CD4-positive, alpha-beta T cell treated with Interleukin-21 for 1 hour (primary cell): ENCODE measurements around the gene CRAMP1.

Experiments used
- DNase-seq: peaks from one replicate; pipeline ENCODE4 v3.0.0-alpha.2; 2020

The CRAMP1 gene

GRCh38 chr16:1602285-1602684, 9.9 kb upstream of the CRAMP1 start:
- no peak for DNase-seq

GRCh38 chr16:1606774-1607173, 5.4 kb upstream of the CRAMP1 start:
- DNase-seq: no peak

GRCh38 chr16:1607971-1608370, 4.2 kb upstream of the CRAMP1 start:
- DNase-seq: no peak

- DNase-seq: peak; percentile 91
These were observed 1.9 kb upstream of the CRAMP1 start for GRCh38 chr16:1610071-1610898.

GRCh38 chr16:1610899-1611632, 1.1 kb upstream of the CRAMP1 start:
- no peak for DNase-seq

GRCh38 chr16:1613211-1613622, 1.1 kb downstream of the CRAMP1 start:
- no peak for DNase-seq

- no peak for DNase-seq
These were observed 1.7 kb downstream of the CRAMP1 start for GRCh38 chr16:1613728-1614455.

- peak; percentile 11 for DNase-seq
These were observed 2.4 kb downstream of the CRAMP1 start for GRCh38 chr16:1614456-1615102.

- no peak for DNase-seq
These were observed 3.6 kb downstream of the CRAMP1 start for GRCh38 chr16:1615761-1616160.

- DNase-seq: no peak
These were observed 7.8 kb downstream of the CRAMP1 start for GRCh38 chr16:1619976-1620375.

GRCh38 chr16:1620391-1620790, 8.2 kb downstream of the CRAMP1 start:
- DNase-seq: no peak

GRCh38 chr16:1621851-1622250, 9.7 kb downstream of the CRAMP1 start:
- DNase-seq: no peak

- DNase-seq: no peak
These were observed 14.2 kb downstream of the CRAMP1 start for GRCh38 chr16:1626327-1626726.

GRCh38 chr16:1626776-1627175, 14.6 kb downstream of the CRAMP1 start:
- DNase-seq: no peak

- DNase-seq: no peak
These were observed 18.5 kb downstream of the CRAMP1 start for GRCh38 chr16:1630450-1631213.

- DNase-seq: no peak
These were observed 19.1 kb downstream of the CRAMP1 start for GRCh38 chr16:1631230-1631629.

GRCh38 chr16:1631931-1632637, 19.9 kb downstream of the CRAMP1 start:
- DNase-seq: no peak

GRCh38 chr16:1632638-1632970, 20.4 kb downstream of the CRAMP1 start:
- no peak for DNase-seq

- no peak for DNase-seq
These were observed 21.1 kb downstream of the CRAMP1 start for GRCh38 chr16:1633310-1633709.

- no peak for DNase-seq
These were observed 22.4 kb downstream of the CRAMP1 start for GRCh38 chr16:1634541-1634940.

- DNase-seq: no peak
These were observed 22.9 kb downstream of the CRAMP1 start for GRCh38 chr16:1635070-1635469.

- no peak for DNase-seq
These were observed 25.4 kb downstream of the CRAMP1 start for GRCh38 chr16:1637526-1637925.
